Colonic mucosa (tissue), 4 donors: Measurements from ENCODE around the gene NPTX1. TPM values are rescaled to one million over a fixed set of nuclear protein-coding genes. Genes with fewer than 3 reads are reported as not detected.

Source experiments
- DNase-seq: peaks from one replicate; pipeline ENCODE4 v3.0.0-alpha.2; 2020
- H3K27ac ChIP-seq: fragments of 200-600 bp; one replicate; pipeline ENCODE4 v1.8.0; 2021
- H3K27me3 ChIP-seq: fragments of 200-600 bp; one replicate; pipeline ENCODE4 v1.8.0; 2021
- H3K36me3 ChIP-seq: fragments of 200-600 bp; one replicate; pipeline ENCODE4 v1.8.0; 2021
- H3K4me1 ChIP-seq: fragments of 200-600 bp; one replicate; pipeline ENCODE4 v1.8.0; 2021; ENCODE audit warnings: mild to moderate bottlenecking
- H3K4me3 ChIP-seq: fragments of 200-600 bp; one replicate; pipeline ENCODE4 v1.8.0; 2021
- H3K9ac ChIP-seq, 2 donors: one replicate each; pipeline ENCODE4 v1.7.0; 2013; ENCODE audit warnings: control low read depth in 2 of 2, low read depth in 2 of 2, low read length in 2 of 2
- H3K9me3 ChIP-seq: fragments of 200-600 bp; one replicate; pipeline ENCODE4 v1.8.0; 2021
- CTCF ChIP-seq: fragments of 200-600 bp; IDR thresholded peaks from one replicate; pipeline ENCODE4 v1.8.0; 2022; ENCODE audit warnings: antibody characterized with exemption, mild to moderate bottlenecking
- intact Hi-C: fragments of 100-400 bp; cut with DNase I; formaldehyde crosslinking; loops from one replicate; pipeline ENCODE4 v1.14.1; 2022
- total RNA-seq, 2 donors: library from RNA; stranded (reverse); fragmentation: NEBNext Ultra II Directional in 1 of 2; extraction: Animal tissue kit (Norgen Biotek cat#: 25700) in 1 of 2; gene quantifications; one replicate each; pipeline ENCODE4 v1.2.1, GENCODE V29; 2021
- donor health status: healthy.
- donor health status: DM: no; HTN: no; CAD: no.
- donor health status: DM: no; HTN: no; CAD: no.

NPTX1 gene
- total RNA-seq, 2 donors from 2014 or later, result 0.10 to 7.1 TPM

GRCh38 chr17:80439499-80439898 is 36.9 kb downstream of the NPTX1 start:
- no peak overlapping the region for H3K27ac ChIP-seq
- intact Hi-C loops, result no loop called here
- no peaks in the 10 kb centered on the region for H3K4me1 ChIP-seq
- no peaks in the 10 kb centered on the region for H3K36me3 ChIP-seq
- H3K27me3 ChIP-seq, result no peaks in the 10 kb centered on the region
- TF ChIP-seq CTCF, result no peak
- no peak for DNase-seq
- H3K9me3 ChIP-seq, result no peaks in the 10 kb centered on the region
- H3K9ac ChIP-seq, result no peak overlapping the region
- no peak overlapping the region for H3K4me3 ChIP-seq

- no peak for TF ChIP-seq CTCF
- Histone ChIP-seq H3K9me3 (no peaks in the 10 kb centered on the region), H3K27me3 (no peaks in the 10 kb centered on the region), H3K9ac (no peak overlapping the region), H3K36me3 (no peaks in the 10 kb centered on the region), H3K27ac (no peak overlapping the region), H3K4me3 (no peak overlapping the region), H3K4me1 (no peaks in the 10 kb centered on the region)
- intact Hi-C loops, result no loop called here
- no peak for DNase-seq
Observed at GRCh38 chr17:80438806-80439205, 37.6 kb downstream of the NPTX1 start.

- Histone ChIP-seq H3K36me3 (no peaks in the 10 kb centered on the region), H3K27ac (no peak overlapping the region), H3K9ac (no peak overlapping the region), H3K9me3 (no peaks in the 10 kb centered on the region), H3K4me3 (no peak overlapping the region), H3K27me3 (no peaks in the 10 kb centered on the region), H3K4me1 (no peaks in the 10 kb centered on the region)
- no peak for TF ChIP-seq CTCF
- intact Hi-C loops, result no loop called here
- DNase-seq, result no peak
Observed at GRCh38 chr17:80437532-80437931, 38.9 kb downstream of the NPTX1 start.

- Histone ChIP-seq H3K4me1 (no peaks in the 10 kb centered on the region), H3K4me3 (no peak overlapping the region), H3K9ac (no peak overlapping the region), H3K27ac (no peak overlapping the region), H3K9me3 (no peaks in the 10 kb centered on the region), H3K27me3 (no peaks in the 10 kb centered on the region), H3K36me3 (no peaks in the 10 kb centered on the region)
- no peak for TF ChIP-seq CTCF
- intact Hi-C loops, result no loop called here
- DNase-seq, result no peak
Observed at GRCh38 chr17:80433916-80434666, 42.3 kb downstream of the NPTX1 start.

GRCh38 chr17:80432961-80433550 is 43.4 kb downstream of the NPTX1 start:
- Histone ChIP-seq H3K27ac (no peak overlapping the region), H3K4me3 (no peak overlapping the region), H3K4me1 (no peaks in the 10 kb centered on the region), H3K27me3 (no peaks in the 10 kb centered on the region), H3K9ac (no peak overlapping the region), H3K9me3 (no peaks in the 10 kb centered on the region), H3K36me3 (no peaks in the 10 kb centered on the region)
- no peak for TF ChIP-seq CTCF
- intact Hi-C loops, result no loop called here
- DNase-seq, result no peak
